Hindlimb muscle (tissue), 1 donor: ENCODE measurements around the gene SEMA3F. TPM values are rescaled to one million over a fixed set of nuclear protein-coding genes. Genes with fewer than 3 reads are reported as not detected.

Source experiments
- DNase-seq: peaks from one replicate; pipeline ENCODE4 v3.0.0-alpha.2; 2013
- polyA plus RNA-seq: library from polyadenylated mRNA; unstranded; fragments of 120-200 nt; gene quantifications from one replicate; pipeline ENCODE4 v1.2.1, GENCODE V29; 2013; ENCODE audit not compliant: insufficient read length

SEMA3F gene
- polyA plus RNA-seq, 1 donor, result 13.0 TPM

- DNase-seq, result peak; percentile 50
These were observed 1.7 kb downstream of the SEMA3F start for GRCh38 chr3:50156549-50157493.

GRCh38 chr3:50157827-50158529, 2.9 kb downstream of the SEMA3F start:
- DNase-seq, result no peak

- DNase-seq, result no peak
These were observed 3.5 kb downstream of the SEMA3F start for GRCh38 chr3:50158530-50159146.

GRCh38 chr3:50160561-50160983, 5.4 kb downstream of the SEMA3F start:
- no peak for DNase-seq

GRCh38 chr3:50161320-50161719, 6.2 kb downstream of the SEMA3F start:
- DNase-seq, result no peak

- DNase-seq, result no peak
These were observed 7.1 kb downstream of the SEMA3F start for GRCh38 chr3:50162034-50162883.

GRCh38 chr3:50163572-50164455, 8.7 kb downstream of the SEMA3F start:
- peak; percentile 77 for DNase-seq

GRCh38 chr3:50164481-50164880, 9.4 kb downstream of the SEMA3F start:
- DNase-seq, result no peak

- DNase-seq, result peak; percentile 54
These were observed 10.1 kb downstream of the SEMA3F start for GRCh38 chr3:50164984-50165909.

- DNase-seq, result no peak
These were observed 10.9 kb downstream of the SEMA3F start for GRCh38 chr3:50165910-50166538.

GRCh38 chr3:50166620-50167019, 11.5 kb downstream of the SEMA3F start:
- no peak for DNase-seq

- no peak for DNase-seq
These were observed 12.1 kb downstream of the SEMA3F start for GRCh38 chr3:50167069-50167840.

- DNase-seq, result no peak
These were observed 12.7 kb downstream of the SEMA3F start for GRCh38 chr3:50167841-50168209.

GRCh38 chr3:50168388-50168787, 13.3 kb downstream of the SEMA3F start:
- no peak for DNase-seq

- DNase-seq, result no peak
These were observed 13.7 kb downstream of the SEMA3F start for GRCh38 chr3:50168791-50169190.

GRCh38 chr3:50169232-50169832, 14.2 kb downstream of the SEMA3F start:
- DNase-seq, result no peak

GRCh38 chr3:50169858-50170257, 14.7 kb downstream of the SEMA3F start:
- no peak for DNase-seq

GRCh38 chr3:50170689-50171088, 15.6 kb downstream of the SEMA3F start:
- no peak for DNase-seq
